ENCODE results near the gene PRKCE. TPM values are rescaled to one million over a fixed set of nuclear protein-coding genes. Genes with fewer than 3 reads are reported as not detected.

PRKCE gene
- polyA plus RNA-seq, 2 donors, result 2.6 to 2.9 TPM

GRCh38 chr2:46181789-46182530 lies 530.5 kb downstream of the PRKCE start:
- H3K27ac ChIP-seq (ENCODE audit: low read depth in 2 of 2, low read length in 1 of 2), result no peak overlapping the region
- WGBS, 2 donors, result 92 to 94% methylated on average over 18 of the region's 18 CpGs
- peaks cover 0 to 5% of the 10 kb centered on the region in 2 donors for H3K36me3 ChIP-seq (ENCODE audit: control insufficient read depth in 2 of 2, insufficient read depth in 2 of 2, low read length in 1 of 2)
- no peaks in the 10 kb centered on the region for H3K9me3 ChIP-seq (ENCODE audit: control insufficient read depth in 2 of 2, insufficient read depth in 1 of 2, low read depth in 1 of 2, low read length in 1 of 2)
- H3K27me3 ChIP-seq (ENCODE audit: control insufficient read depth in 1 of 2, insufficient read depth in 2 of 2, low read length in 2 of 2), result no peaks in the 10 kb centered on the region
- peaks cover 0 to 7% of the 10 kb centered on the region in 2 donors for H3K4me1 ChIP-seq (ENCODE audit: control insufficient read depth in 2 of 2, insufficient read depth in 2 of 2, low read length in 1 of 2)
- H3K4me3 ChIP-seq (ENCODE audit: low read depth in 1 of 2, low read length in 2 of 2), result no peak overlapping the region

GRCh38 chr2:46183426-46183825 lies 532.0 kb downstream of the PRKCE start:
- Histone ChIP-seq H3K4me3 (ENCODE audit: low read depth in 1 of 2, low read length in 2 of 2) (no peak overlapping the region), H3K27ac (ENCODE audit: low read depth in 2 of 2, low read length in 1 of 2) (no peak overlapping the region), H3K36me3 (ENCODE audit: control insufficient read depth in 2 of 2, insufficient read depth in 2 of 2, low read length in 1 of 2) (peaks cover 0 to 5% of the 10 kb centered on the region in 2 donors), H3K9me3 (ENCODE audit: control insufficient read depth in 2 of 2, insufficient read depth in 1 of 2, low read depth in 1 of 2, low read length in 1 of 2) (no peaks in the 10 kb centered on the region), H3K27me3 (ENCODE audit: control insufficient read depth in 1 of 2, insufficient read depth in 2 of 2, low read length in 2 of 2) (no peaks in the 10 kb centered on the region), H3K4me1 (ENCODE audit: control insufficient read depth in 2 of 2, insufficient read depth in 2 of 2, low read length in 1 of 2) (peaks cover 0 to 9% of the 10 kb centered on the region in 2 donors)
- 84 to 91% methylated on average over 4 of the region's 4 CpGs for WGBS, 2 donors

GRCh38 chr2:46184794-46185583 lies 533.5 kb downstream of the PRKCE start:
- Histone ChIP-seq H3K4me3 (ENCODE audit: low read depth in 1 of 2, low read length in 2 of 2) (no peak overlapping the region), H3K9me3 (ENCODE audit: control insufficient read depth in 2 of 2, insufficient read depth in 1 of 2, low read depth in 1 of 2, low read length in 1 of 2) (no peaks in the 10 kb centered on the region), H3K27ac (ENCODE audit: low read depth in 2 of 2, low read length in 1 of 2) (no peak overlapping the region), H3K4me1 (ENCODE audit: control insufficient read depth in 2 of 2, insufficient read depth in 2 of 2, low read length in 1 of 2) (peaks cover 0 to 2% of the 10 kb centered on the region in 2 donors), H3K36me3 (ENCODE audit: control insufficient read depth in 2 of 2, insufficient read depth in 2 of 2, low read length in 1 of 2) (peaks cover 0 to 5% of the 10 kb centered on the region in 2 donors), H3K27me3 (ENCODE audit: control insufficient read depth in 1 of 2, insufficient read depth in 2 of 2, low read length in 2 of 2) (no peaks in the 10 kb centered on the region)
- WGBS, 2 donors, result 87 to 90% methylated on average over 12 of the region's 12 CpGs

GRCh38 chr2:46187112-46187618 lies 535.7 kb downstream of the PRKCE start:
- Histone ChIP-seq H3K27me3 (ENCODE audit: control insufficient read depth in 1 of 2, insufficient read depth in 2 of 2, low read length in 2 of 2) (no peaks in the 10 kb centered on the region), H3K4me1 (ENCODE audit: control insufficient read depth in 2 of 2, insufficient read depth in 2 of 2, low read length in 1 of 2) (peaks cover 0 to 2% of the 10 kb centered on the region in 2 donors), H3K36me3 (ENCODE audit: control insufficient read depth in 2 of 2, insufficient read depth in 2 of 2, low read length in 1 of 2) (peaks cover 0 to 4% of the 10 kb centered on the region in 2 donors), H3K4me3 (ENCODE audit: low read depth in 1 of 2, low read length in 2 of 2) (peak overlapping the region in 1 of 2 donors; percentile 24), H3K9me3 (ENCODE audit: control insufficient read depth in 2 of 2, insufficient read depth in 1 of 2, low read depth in 1 of 2, low read length in 1 of 2) (no peaks in the 10 kb centered on the region), H3K27ac (ENCODE audit: low read depth in 2 of 2, low read length in 1 of 2) (peak overlapping the region; percentile 42 to 84)
- 18 to 20% methylated on average over 6 of the region's 6 CpGs for WGBS, 2 donors

GRCh38 chr2:46188041-46188716 lies 536.7 kb downstream of the PRKCE start:
- H3K4me1 ChIP-seq (ENCODE audit: control insufficient read depth in 2 of 2, insufficient read depth in 2 of 2, low read length in 1 of 2), result peaks cover 0 to 2% of the 10 kb centered on the region in 2 donors
- H3K4me3 ChIP-seq (ENCODE audit: low read depth in 1 of 2, low read length in 2 of 2), result no peak overlapping the region
- no peaks in the 10 kb centered on the region for H3K9me3 ChIP-seq (ENCODE audit: control insufficient read depth in 2 of 2, insufficient read depth in 1 of 2, low read depth in 1 of 2, low read length in 1 of 2)
- H3K27ac ChIP-seq (ENCODE audit: low read depth in 2 of 2, low read length in 1 of 2), result no peak overlapping the region
- no peaks in the 10 kb centered on the region for H3K27me3 ChIP-seq (ENCODE audit: control insufficient read depth in 1 of 2, insufficient read depth in 2 of 2, low read length in 2 of 2)
- 78 to 82% methylated on average over 7 of the region's 7 CpGs for WGBS, 2 donors
- peaks cover 0 to 4% of the 10 kb centered on the region in 2 donors for H3K36me3 ChIP-seq (ENCODE audit: control insufficient read depth in 2 of 2, insufficient read depth in 2 of 2, low read length in 1 of 2)

- Histone ChIP-seq H3K4me1 (ENCODE audit: control insufficient read depth in 2 of 2, insufficient read depth in 2 of 2, low read length in 1 of 2) (peaks cover 0 to under 1% of the 10 kb centered on the region in 2 donors), H3K27ac (ENCODE audit: low read depth in 2 of 2, low read length in 1 of 2) (no peak overlapping the region), H3K4me3 (ENCODE audit: low read depth in 1 of 2, low read length in 2 of 2) (no peak overlapping the region), H3K9me3 (ENCODE audit: control insufficient read depth in 2 of 2, insufficient read depth in 1 of 2, low read depth in 1 of 2, low read length in 1 of 2) (no peaks in the 10 kb centered on the region), H3K36me3 (ENCODE audit: control insufficient read depth in 2 of 2, insufficient read depth in 2 of 2, low read length in 1 of 2) (no peaks in the 10 kb centered on the region), H3K27me3 (ENCODE audit: control insufficient read depth in 1 of 2, insufficient read depth in 2 of 2, low read length in 2 of 2) (no peaks in the 10 kb centered on the region)
- 88 to 89% methylated on average over 4 of the region's 4 CpGs for WGBS, 2 donors
Observed at GRCh38 chr2:46193356-46193755, 541.9 kb downstream of the PRKCE start.

- peaks cover 0 to 3% of the 10 kb centered on the region in 2 donors for H3K4me1 ChIP-seq (ENCODE audit: control insufficient read depth in 2 of 2, insufficient read depth in 2 of 2, low read length in 1 of 2)
- no peaks in the 10 kb centered on the region for H3K9me3 ChIP-seq (ENCODE audit: control insufficient read depth in 2 of 2, insufficient read depth in 1 of 2, low read depth in 1 of 2, low read length in 1 of 2)
- H3K27me3 ChIP-seq (ENCODE audit: control insufficient read depth in 1 of 2, insufficient read depth in 2 of 2, low read length in 2 of 2), result no peaks in the 10 kb centered on the region
- H3K4me3 ChIP-seq (ENCODE audit: low read depth in 1 of 2, low read length in 2 of 2), result no peak overlapping the region
- 93% methylated on average over 3 of the region's 3 CpGs for WGBS, 2 donors
- no peaks in the 10 kb centered on the region for H3K36me3 ChIP-seq (ENCODE audit: control insufficient read depth in 2 of 2, insufficient read depth in 2 of 2, low read length in 1 of 2)
- no peak overlapping the region for H3K27ac ChIP-seq (ENCODE audit: low read depth in 2 of 2, low read length in 1 of 2)
Observed at GRCh38 chr2:46193855-46194254, 542.4 kb downstream of the PRKCE start.

- Histone ChIP-seq H3K27me3 (ENCODE audit: control insufficient read depth in 1 of 2, insufficient read depth in 2 of 2, low read length in 2 of 2) (no peaks in the 10 kb centered on the region), H3K27ac (ENCODE audit: low read depth in 2 of 2, low read length in 1 of 2) (no peak overlapping the region), H3K9me3 (ENCODE audit: control insufficient read depth in 2 of 2, insufficient read depth in 1 of 2, low read depth in 1 of 2, low read length in 1 of 2) (no peaks in the 10 kb centered on the region), H3K4me1 (ENCODE audit: control insufficient read depth in 2 of 2, insufficient read depth in 2 of 2, low read length in 1 of 2) (peaks cover 0 to 3% of the 10 kb centered on the region in 2 donors), H3K4me3 (ENCODE audit: low read depth in 1 of 2, low read length in 2 of 2) (no peak overlapping the region), H3K36me3 (ENCODE audit: control insufficient read depth in 2 of 2, insufficient read depth in 2 of 2, low read length in 1 of 2) (no peaks in the 10 kb centered on the region)
- WGBS, 2 donors, result 77 to 82% methylated on average over 2 of the region's 2 CpGs
Observed at GRCh38 chr2:46194856-46195255, 543.4 kb downstream of the PRKCE start.

GRCh38 chr2:46195819-46196218 lies 544.3 kb downstream of the PRKCE start:
- Histone ChIP-seq H3K36me3 (ENCODE audit: control insufficient read depth in 2 of 2, insufficient read depth in 2 of 2, low read length in 1 of 2) (no peaks in the 10 kb centered on the region), H3K9me3 (ENCODE audit: control insufficient read depth in 2 of 2, insufficient read depth in 1 of 2, low read depth in 1 of 2, low read length in 1 of 2) (no peaks in the 10 kb centered on the region), H3K27ac (ENCODE audit: low read depth in 2 of 2, low read length in 1 of 2) (no peak overlapping the region), H3K4me1 (ENCODE audit: control insufficient read depth in 2 of 2, insufficient read depth in 2 of 2, low read length in 1 of 2) (peaks cover 2 to 6% of the 10 kb centered on the region in 2 donors), H3K27me3 (ENCODE audit: control insufficient read depth in 1 of 2, insufficient read depth in 2 of 2, low read length in 2 of 2) (no peaks in the 10 kb centered on the region), H3K4me3 (ENCODE audit: low read depth in 1 of 2, low read length in 2 of 2) (no peak overlapping the region)
- 88 to 90% methylated on average over 10 of the region's 10 CpGs for WGBS, 2 donors

All from esophagus (tissue), 2 donors.